Measurements from ENCODE around the gene WDR49.

The WDR49 gene

GRCh38 chr3:167675848-167676247, 22.1 kb upstream of the WDR49 start:
- no peak for DNase-seq (ENCODE audit: extremely low read depth, low read depth)
- no peak for TF ChIP-seq CTCF (IDR thresholded peaks at IDR 0.05; ENCODE audit: low read depth, low read length)

DNA sequence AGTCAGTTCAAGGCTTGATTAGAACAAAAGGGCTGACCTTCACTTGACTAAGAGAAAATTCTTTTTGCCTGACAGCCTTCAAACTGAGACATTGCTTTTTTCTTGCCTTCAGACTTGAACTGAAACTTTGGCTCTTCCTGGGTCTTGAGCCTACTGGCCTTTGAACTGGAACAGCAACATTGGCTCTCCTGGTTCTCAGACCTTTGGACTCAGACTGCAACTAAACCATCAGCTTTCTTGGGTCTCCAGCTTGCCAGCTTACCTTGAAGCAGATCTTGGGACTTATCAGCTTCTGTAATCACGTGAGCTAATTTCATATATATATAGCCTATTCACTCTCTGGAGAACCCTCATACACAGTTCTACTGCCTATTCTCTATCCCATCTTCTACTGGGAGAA, 19.5 kb upstream of the WDR49 start:
- TF ChIP-seq CTCF (IDR thresholded peaks at IDR 0.05; ENCODE audit: low read depth, low read length): no peak

DNA sequence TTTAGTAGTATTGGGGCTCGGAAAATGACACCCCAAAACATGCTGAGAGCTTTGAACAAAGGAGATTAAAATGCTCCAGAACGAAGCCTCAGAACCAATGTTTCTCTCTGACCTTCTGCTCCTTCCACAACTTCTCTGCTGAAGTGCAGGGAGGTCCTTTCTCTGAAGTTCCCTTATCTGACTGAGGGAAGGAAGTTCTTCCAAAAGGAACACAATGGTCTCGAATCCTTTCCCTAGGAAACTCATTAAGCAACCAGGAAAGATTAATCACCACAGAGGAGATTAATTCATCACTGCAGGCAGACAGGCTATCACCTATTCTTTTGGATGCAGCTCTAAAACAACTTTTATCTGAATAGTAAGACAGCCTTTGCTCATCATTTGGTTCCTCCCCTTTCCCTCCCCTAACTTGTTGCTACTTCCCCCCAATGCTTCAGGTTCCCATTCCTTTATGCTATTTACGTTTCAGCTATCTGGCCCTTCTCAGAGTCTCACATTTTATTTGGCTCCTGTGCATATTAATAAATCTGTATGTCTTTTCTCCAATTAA, 18.2 kb upstream of the WDR49 start:
- DNase-seq (ENCODE audit: extremely low read depth, low read depth): no peak

More for the DNA sequence above, 19.5 kb upstream of the WDR49 start:
- no peak for DNase-seq (ENCODE audit: extremely low read depth, low read depth)

GRCh38 chr3:167669699-167670098, 16.0 kb upstream of the WDR49 start:
- DNase-seq (ENCODE audit: extremely low read depth, low read depth): no peak
- TF ChIP-seq CTCF (IDR thresholded peaks at IDR 0.05; ENCODE audit: low read depth, low read length): no peak

More for the DNA sequence above, 18.2 kb upstream of the WDR49 start:
- TF ChIP-seq CTCF (IDR thresholded peaks at IDR 0.05; ENCODE audit: low read depth, low read length): no peak

GRCh38 chr3:167668651-167669050, 14.9 kb upstream of the WDR49 start:
- no peak for DNase-seq (ENCODE audit: extremely low read depth, low read depth)
- TF ChIP-seq CTCF (IDR thresholded peaks at IDR 0.05; ENCODE audit: low read depth, low read length): no peak

GRCh38 chr3:167666563-167666962, 12.8 kb upstream of the WDR49 start:
- no peak for DNase-seq (ENCODE audit: extremely low read depth, low read depth)

DNA sequence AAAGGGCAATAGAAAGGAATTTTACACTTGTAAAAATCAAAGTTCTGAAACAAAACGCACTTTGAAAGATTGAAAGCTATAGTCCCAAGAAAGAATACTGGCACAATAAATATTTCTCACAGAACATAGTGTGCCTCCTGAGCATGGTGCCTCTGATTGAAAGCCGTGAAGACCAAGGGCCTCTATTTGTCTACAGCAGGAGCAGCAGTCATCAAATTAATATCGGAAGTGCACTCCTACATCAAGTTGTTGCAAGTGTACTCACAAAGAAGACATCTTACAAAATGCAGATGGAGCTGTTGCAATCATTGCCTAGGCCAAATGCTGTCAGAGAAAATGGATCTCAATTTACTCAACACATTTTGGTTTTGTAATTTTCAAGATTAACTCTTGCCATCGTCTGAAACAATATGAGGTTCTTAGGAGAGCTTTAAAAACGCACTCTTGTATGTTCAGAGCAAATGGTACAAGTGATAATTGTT, 9.2 kb upstream of the WDR49 start:
- TF ChIP-seq CTCF (IDR thresholded peaks at IDR 0.05; ENCODE audit: low read depth, low read length): no peak
- DNase-seq (ENCODE audit: extremely low read depth, low read depth): no peak

More at GRCh38 chr3:167666563-167666962, 12.8 kb upstream of the WDR49 start:
- TF ChIP-seq CTCF (IDR thresholded peaks at IDR 0.05; ENCODE audit: low read depth, low read length): no peak
